Type B pancreatic cell (in vitro differentiated cells): ENCODE measurements around the gene CLDN34. TPM values are rescaled to one million over a fixed set of nuclear protein-coding genes. Genes with fewer than 3 reads are reported as not detected.
A peak's percentile ranks its signal among the peaks of the same experiment; 100 is the strongest.

ENCODE experiments used
- DNase-seq: peaks from one replicate; pipeline ENCODE4 v3.0.0; 2021; ENCODE audit warnings: mixed read lengths; ENCODE audit not compliant: unreplicated experiment; ENCODE audit errors: extremely low spot score
- H3K27ac Mint-ChIP-seq: 2 replicates; pipeline ENCODE4 v1.8.0; 2021; ENCODE audit warnings: mild to moderate bottlenecking, mixed read lengths
- H3K27me3 Mint-ChIP-seq: 2 replicates; pipeline ENCODE4 v1.8.0; 2021; ENCODE audit warnings: mixed read lengths
- H3K36me3 Mint-ChIP-seq: 2 replicates; pipeline ENCODE4 v1.8.0; 2021; ENCODE audit warnings: mixed read lengths
- H3K4me1 Mint-ChIP-seq: one replicate; pipeline ENCODE4 v1.8.0; 2021; ENCODE audit warnings: mixed read lengths; ENCODE audit not compliant: unreplicated experiment
- H3K4me3 Mint-ChIP-seq: 2 replicates; pipeline ENCODE4 v1.8.0; 2021; ENCODE audit warnings: mild to moderate bottlenecking, mixed read lengths
- H3K9me3 Mint-ChIP-seq: 2 replicates; pipeline ENCODE4 v1.8.0; 2021; ENCODE audit warnings: mixed read lengths
- total RNA-seq: library from RNA; stranded (reverse); gene quantifications from 2 replicates; pipeline ENCODE4 v1.2.1, GENCODE V29; 2021; ENCODE audit warnings: low replicate concordance
- TF ChIP-seq, protein P1 (sequence below): fragments of 200-600 bp; sonication (generic); conservative IDR thresholded peaks from 2 replicates; pipeline ENCODE4 v1.5.0; 2021; ENCODE audit warnings: antibody characterized with exemption, mild to moderate bottlenecking

The CLDN34 gene
- total RNA-seq, 1 donor from 2014 or later = not detected

DNA sequence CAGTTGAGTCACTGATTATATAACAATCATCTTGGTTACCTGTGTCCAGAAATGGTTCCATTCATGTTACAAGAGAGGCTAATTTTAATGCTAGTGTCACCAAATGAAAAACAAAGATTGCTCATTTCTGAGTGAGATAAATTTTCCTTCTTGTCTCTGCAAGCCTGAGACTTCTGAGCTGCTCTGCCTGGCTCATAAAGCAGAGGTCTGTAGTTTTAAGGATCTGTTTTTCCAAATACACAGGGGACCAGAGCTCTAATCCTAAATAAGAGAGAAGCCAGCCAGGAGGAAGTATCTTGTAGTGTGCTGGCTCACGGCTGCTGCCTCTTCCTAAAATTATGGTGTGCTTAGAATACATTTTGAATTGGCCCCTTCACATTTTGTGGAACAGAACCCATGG lies 42.6 kb downstream of the CLDN34 start:
- H3K36me3 Mint-ChIP-seq = no peaks in the 10 kb centered on the region
- no peak for DNase-seq
- H3K9me3 Mint-ChIP-seq = peaks cover 3% of the 10 kb centered on the region
- peaks cover 9% of the 10 kb centered on the region for H3K4me1 Mint-ChIP-seq
- H3K27ac Mint-ChIP-seq = no peak overlapping the region
- H3K4me3 Mint-ChIP-seq = no peak overlapping the region
- TF ChIP-seq, protein P1, sequence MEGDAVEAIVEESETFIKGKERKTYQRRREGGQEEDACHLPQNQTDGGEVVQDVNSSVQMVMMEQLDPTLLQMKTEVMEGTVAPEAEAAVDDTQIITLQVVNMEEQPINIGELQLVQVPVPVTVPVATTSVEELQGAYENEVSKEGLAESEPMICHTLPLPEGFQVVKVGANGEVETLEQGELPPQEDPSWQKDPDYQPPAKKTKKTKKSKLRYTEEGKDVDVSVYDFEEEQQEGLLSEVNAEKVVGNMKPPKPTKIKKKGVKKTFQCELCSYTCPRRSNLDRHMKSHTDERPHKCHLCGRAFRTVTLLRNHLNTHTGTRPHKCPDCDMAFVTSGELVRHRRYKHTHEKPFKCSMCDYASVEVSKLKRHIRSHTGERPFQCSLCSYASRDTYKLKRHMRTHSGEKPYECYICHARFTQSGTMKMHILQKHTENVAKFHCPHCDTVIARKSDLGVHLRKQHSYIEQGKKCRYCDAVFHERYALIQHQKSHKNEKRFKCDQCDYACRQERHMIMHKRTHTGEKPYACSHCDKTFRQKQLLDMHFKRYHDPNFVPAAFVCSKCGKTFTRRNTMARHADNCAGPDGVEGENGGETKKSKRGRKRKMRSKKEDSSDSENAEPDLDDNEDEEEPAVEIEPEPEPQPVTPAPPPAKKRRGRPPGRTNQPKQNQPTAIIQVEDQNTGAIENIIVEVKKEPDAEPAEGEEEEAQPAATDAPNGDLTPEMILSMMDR = no peak
- H3K27me3 Mint-ChIP-seq = no peaks in the 10 kb centered on the region

DNA sequence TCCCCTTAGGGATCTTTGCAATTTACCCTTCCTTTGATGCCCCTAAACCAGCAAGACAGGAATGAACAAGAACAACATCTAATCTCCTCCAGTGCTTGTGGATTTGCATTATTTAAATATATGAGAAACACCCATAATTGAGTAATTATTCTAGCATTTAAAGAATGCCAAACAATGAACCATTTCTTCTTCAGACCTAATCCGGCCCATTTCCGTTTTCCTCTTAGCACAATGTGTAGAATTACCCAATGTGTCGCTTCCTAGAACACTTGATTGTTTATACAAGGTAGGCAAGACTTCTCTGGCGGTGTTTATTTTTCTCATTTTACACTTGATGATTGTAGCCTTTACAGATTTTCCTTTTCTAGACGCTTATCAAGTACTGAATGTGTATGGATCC lies 43.5 kb downstream of the CLDN34 start:
- Mint-ChIP-seq H3K27ac (no peak overlapping the region), H3K36me3 (no peaks in the 10 kb centered on the region), H3K4me3 (peak overlapping the region; percentile 4), H3K27me3 (no peaks in the 10 kb centered on the region), H3K9me3 (peaks cover 3% of the 10 kb centered on the region), H3K4me1 (peaks cover 9% of the 10 kb centered on the region)
- no peak for DNase-seq
- TF ChIP-seq, protein P1 = no peak

DNA sequence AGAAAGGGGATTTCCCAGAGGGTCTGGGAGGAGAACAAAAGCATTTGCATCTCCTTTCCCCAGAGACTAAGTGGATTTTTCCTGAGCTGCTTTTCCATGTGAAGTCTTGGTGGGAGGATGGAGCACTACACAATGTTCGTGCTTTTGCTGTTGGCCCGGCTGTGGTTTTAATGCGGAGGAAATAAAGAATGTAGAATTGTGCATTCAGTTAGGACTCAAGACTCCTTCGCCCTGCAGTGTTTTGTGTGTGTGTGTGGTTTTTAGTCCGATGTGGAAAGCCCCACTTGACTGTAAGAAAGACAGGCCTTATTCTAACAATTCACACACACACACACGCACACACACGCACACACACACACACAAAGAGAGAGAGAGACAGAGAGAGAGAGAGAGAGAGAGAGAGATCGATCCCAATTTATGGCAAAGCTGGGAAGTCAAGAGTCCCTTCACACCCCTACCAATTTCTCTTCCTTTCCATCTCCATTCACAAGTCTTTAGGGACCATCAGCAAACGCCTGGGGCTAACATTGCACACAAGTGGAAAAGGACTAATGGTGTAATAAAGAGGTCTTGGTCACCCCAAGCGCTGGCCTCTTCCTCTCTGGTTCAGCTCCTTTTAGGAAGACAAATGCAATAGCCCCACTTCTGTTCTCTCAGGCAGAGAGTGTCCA lies 44.2 kb downstream of the CLDN34 start:
- Mint-ChIP-seq H3K36me3 (no peaks in the 10 kb centered on the region), H3K27ac (peak overlapping the region; percentile 7), H3K27me3 (no peaks in the 10 kb centered on the region), H3K9me3 (peaks cover 3% of the 10 kb centered on the region), H3K4me3 (peak overlapping the region; percentile 17), H3K4me1 (peaks cover 9% of the 10 kb centered on the region)
- TF ChIP-seq, protein P1 = no peak
- DNase-seq = no peak

DNA sequence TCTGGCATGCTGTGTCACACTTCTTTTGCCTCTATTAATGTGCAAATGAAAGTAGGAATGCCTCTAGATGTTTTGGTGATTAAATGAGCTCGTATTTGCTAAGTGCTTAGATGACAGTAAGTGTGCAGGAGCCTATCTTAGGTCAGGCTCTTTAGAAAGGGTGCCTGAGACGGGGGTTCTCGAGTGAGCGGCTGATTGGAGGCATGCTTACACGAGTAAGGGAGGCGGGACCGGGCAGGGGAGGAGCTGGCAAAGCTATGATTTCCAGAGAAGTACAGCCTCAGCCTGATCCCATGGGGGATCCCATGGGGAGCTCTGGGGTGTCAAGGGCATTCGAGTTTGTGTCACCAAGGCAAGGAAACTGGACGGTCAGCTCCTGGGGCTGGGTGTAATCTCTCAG lies 44.8 kb downstream of the CLDN34 start:
- Mint-ChIP-seq H3K4me1 (peaks cover 15% of the 10 kb centered on the region), H3K9me3 (peaks cover 3% of the 10 kb centered on the region), H3K36me3 (no peaks in the 10 kb centered on the region), H3K27ac (peak overlapping the region; percentile 7), H3K4me3 (no peak overlapping the region), H3K27me3 (no peaks in the 10 kb centered on the region)
- TF ChIP-seq, protein P1 = no peak
- DNase-seq = no peak

DNA sequence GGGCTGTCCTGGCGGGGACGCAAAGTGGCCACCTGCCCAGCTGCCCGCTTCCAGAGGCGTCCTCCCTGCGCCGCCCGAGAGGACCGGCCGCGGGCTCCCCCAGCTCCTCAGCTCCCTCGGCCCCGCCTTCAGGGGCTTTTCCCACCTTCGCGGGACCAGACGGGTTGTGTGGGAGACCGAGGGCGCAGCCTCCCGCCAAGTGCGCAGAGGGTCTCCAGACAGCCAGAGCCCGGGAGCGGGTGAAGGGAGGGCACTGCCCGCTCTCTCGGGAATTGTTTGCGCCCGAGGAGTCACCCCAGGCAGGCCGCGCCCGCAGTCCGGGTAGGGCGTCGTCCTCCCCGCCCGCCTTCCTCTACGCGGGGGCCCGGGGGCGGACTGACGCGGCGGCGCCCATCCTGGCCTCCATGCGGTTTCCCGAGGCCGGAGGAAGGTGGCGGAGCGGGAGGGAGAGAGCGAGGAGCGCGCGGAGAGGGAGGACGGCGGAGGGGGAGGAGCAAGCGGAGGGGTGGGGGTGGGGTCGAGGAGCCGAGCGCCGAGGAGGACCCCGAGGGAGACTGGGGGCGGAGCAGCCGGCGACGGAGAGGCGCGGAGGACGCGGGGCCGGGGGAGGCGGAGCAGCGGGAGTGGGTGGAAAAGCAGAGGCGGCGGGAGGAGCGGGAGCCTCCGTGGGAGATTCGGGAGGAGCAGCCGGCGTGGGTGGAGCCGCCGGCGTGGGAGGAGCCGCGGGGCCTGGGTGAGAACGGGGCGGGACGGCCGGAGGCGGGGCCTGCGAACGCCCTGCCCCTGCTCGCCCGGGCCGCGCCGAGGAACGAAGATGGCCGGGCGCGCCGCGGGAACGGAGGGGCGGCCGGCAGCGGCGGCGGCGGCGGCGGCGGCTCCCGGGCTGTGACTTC lies 47.5 kb downstream of the CLDN34 start:
- peaks cover 3% of the 10 kb centered on the region for H3K9me3 Mint-ChIP-seq
- no peaks in the 10 kb centered on the region for H3K36me3 Mint-ChIP-seq
- no peaks in the 10 kb centered on the region for H3K27me3 Mint-ChIP-seq
- peak overlapping the region; percentile 18 for H3K27ac Mint-ChIP-seq
- peaks cover 17% of the 10 kb centered on the region for H3K4me1 Mint-ChIP-seq
- TF ChIP-seq, protein P1 = no peak
- DNase-seq = peak; percentile 86
- peak overlapping the region; percentile 66 for H3K4me3 Mint-ChIP-seq
